ENCODE measurements around the gene RSL24D1. TPM values are rescaled to one million over a fixed set of nuclear protein-coding genes. Genes with fewer than 3 reads are reported as not detected.
A peak's percentile ranks its signal among the peaks of the same experiment; 100 is the strongest.

The RSL24D1 gene
- total RNA-seq, 2 experiments from 2014 or later: 152 to 188 TPM

DNA sequence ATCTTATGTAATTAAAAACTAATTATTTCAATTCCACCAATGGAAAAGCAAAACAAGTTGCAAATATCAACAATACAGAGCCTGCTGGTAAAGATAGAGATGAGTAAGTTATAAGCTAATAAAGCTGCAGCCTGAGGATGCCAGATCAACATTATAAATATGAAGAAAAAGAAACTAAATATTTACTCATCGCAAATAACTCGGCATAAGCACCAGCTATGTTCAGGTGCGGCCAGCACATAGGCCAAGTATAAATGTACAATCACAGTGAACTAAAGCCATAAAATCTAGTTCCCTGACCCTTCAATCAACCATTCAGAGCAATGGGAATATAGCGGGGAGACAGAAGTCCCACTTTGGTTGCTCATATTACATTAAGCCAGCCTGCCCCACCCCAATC is 7.7 kb upstream of the RSL24D1 start:
- Mint-ChIP-seq H3K36me3 (ENCODE audit: low read depth) (peaks cover 20% of the 10 kb centered on the region), H3K9me3 (ENCODE audit: low read depth) (no peaks in the 10 kb centered on the region), H3K27ac (no peak overlapping the region), H3K27me3 (no peaks in the 10 kb centered on the region), H3K4me1 (no peaks in the 10 kb centered on the region), H3K4me3 (no peak overlapping the region)
- intact Hi-C loops (cut with DNase I, micrococcal nuclease): no loop called here
- ChIA-PET CTCF (interaction anchor here (1.3 kb wide), 1 partner anchor 14 kb away, joined by 4 read pairs; no protein-coding TSS in a partner anchor), POLR2A (no interaction called here)
- DNase-seq (no peak), ATAC-seq (no peak)

DNA sequence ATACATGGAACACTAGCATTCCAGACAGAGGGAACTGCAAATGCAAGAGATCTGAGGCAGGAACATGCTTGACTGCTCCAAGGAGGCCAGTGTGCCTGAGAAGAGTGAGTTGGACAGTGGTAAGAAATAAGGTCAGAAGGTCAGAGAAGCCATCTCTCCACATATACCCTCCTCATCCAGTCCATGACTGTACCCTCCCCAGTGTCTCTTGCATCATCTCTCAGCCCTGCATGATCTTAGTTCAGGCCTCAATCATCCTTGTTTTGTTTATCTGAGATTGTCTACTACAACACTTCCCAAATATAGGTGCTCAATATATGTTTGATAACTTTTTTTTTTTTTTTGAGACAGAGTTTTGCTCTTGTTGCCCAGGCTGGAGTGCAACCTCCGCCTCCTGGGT is 5.5 kb upstream of the RSL24D1 start:
- intact Hi-C loops (cut with DNase I, micrococcal nuclease): no loop called here
- H3K9me3 Mint-ChIP-seq (ENCODE audit: low read depth): peaks cover 5% of the 10 kb centered on the region
- no peak for ATAC-seq
- ChIA-PET POLR2A (no interaction called here), CTCF (no interaction called here)
- DNase-seq: no peak
- H3K4me1 Mint-ChIP-seq: peaks cover 6% of the 10 kb centered on the region
- no peaks in the 10 kb centered on the region for H3K27me3 Mint-ChIP-seq
- H3K36me3 Mint-ChIP-seq (ENCODE audit: low read depth): peaks cover 26% of the 10 kb centered on the region
- H3K27ac Mint-ChIP-seq: no peak overlapping the region
- no peak overlapping the region for H3K4me3 Mint-ChIP-seq

DNA sequence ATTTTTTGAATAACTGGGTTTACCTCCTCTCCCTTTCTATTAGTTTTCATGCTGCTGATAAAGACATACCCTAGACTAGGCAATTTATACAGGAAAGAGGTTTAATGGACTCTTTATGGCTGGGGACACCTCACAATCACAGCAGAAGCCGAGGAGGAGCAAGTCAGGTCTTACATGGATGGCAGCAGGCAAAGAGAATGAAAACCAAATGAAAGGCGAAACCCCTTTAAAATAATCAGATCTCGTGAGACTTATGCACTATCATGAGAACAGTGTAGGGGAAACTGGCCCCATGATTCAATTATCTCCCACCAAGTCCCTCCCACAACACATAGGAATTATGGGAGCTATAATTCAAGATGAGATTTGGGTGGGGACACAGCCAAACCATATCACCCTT is 2.0 kb upstream of the RSL24D1 start:
- Mint-ChIP-seq H3K9me3 (ENCODE audit: low read depth) (peaks cover 5% of the 10 kb centered on the region), H3K36me3 (ENCODE audit: low read depth) (peaks cover 12% of the 10 kb centered on the region), H3K4me3 (no peak overlapping the region), H3K4me1 (peaks cover 6% of the 10 kb centered on the region), H3K27ac (peak overlapping the region; percentile 15), H3K27me3 (no peaks in the 10 kb centered on the region)
- DNase-seq: no peak
- CTCF ChIA-PET: interaction anchor here (1.5 to 2.7 kb wide), 2 partner anchors 18 to 121 kb away, joined by 6 to 11 read pairs; partner anchors contain the start of genes PIGB and PIGBOS1
- intact Hi-C loops (cut with DNase I, micrococcal nuclease): loop anchor here (5.0 kb wide), 3 partner anchors 209 to 1049 kb away; partner anchors contain the start of genes CCPG1 (in 1 of the 2) and PIERCE2 (in 1 of the 2)
- POLR2A ChIA-PET: no interaction called here
- no peak for ATAC-seq

DNA sequence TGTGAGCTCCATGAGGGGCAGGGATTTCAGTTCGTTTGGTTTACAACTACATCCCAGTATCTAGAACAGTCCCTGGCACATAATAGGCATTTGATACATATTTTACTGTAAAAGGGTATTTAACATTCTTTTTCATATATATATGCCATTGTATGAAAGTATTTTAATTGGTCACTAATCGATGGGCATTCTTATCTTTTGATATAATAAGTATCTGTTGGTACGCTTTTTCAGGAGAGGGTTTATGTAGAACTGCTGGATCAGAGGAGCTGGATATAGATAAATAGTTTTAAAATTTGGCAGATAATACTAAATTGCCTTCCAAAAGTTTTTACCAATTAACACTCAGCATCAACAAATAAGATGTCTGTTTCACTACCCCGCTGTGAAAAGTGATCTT is 978 bp upstream of the RSL24D1 start:
- Mint-ChIP-seq H3K9me3 (ENCODE audit: low read depth) (peaks cover 5% of the 10 kb centered on the region), H3K4me1 (peaks cover 13% of the 10 kb centered on the region), H3K27ac (no peak overlapping the region), H3K27me3 (no peaks in the 10 kb centered on the region), H3K4me3 (no peak overlapping the region), H3K36me3 (ENCODE audit: low read depth) (peaks cover 13% of the 10 kb centered on the region)
- no peak for DNase-seq
- no peak for ATAC-seq
- CTCF ChIA-PET: interaction anchor here (0.9 to 2.7 kb wide), 6 partner anchors 11 to 210 kb away, joined by 3 to 11 read pairs (median 4); partner anchors contain the start of genes CCPG1, PIERCE2, PIGB and PIGBOS1
- intact Hi-C loops (cut with DNase I, micrococcal nuclease): loop anchor here (1.0 to 5.0 kb wide), 9 partner anchors 20 to 1050 kb away; partner anchors contain the start of genes CCPG1 (in 2 of the 2), PIERCE2 (in 2 of the 2), PIGB (in 1 of the 2) and PIGBOS1 (in 1 of the 2)
- POLR2A ChIA-PET: no interaction called here

DNA sequence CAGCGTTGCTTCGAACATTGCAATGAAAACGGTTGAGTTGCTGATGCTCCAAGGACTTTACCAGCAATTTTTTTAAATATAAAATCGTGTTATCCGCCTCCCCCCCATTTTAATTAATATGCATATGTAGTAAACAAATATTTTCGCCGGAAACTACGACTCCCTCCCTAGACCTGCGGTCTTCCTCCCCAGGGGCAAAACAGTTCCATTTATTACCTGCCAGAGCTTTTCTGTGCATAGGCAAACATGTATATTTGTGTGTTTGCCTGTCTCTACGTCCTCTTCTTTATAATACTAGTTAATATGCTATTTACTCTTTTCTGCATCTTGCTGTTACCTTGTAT is 593 bp upstream of the RSL24D1 start:
- H3K9me3 Mint-ChIP-seq (ENCODE audit: low read depth): peaks cover 5% of the 10 kb centered on the region
- peaks cover 13% of the 10 kb centered on the region for H3K4me1 Mint-ChIP-seq
- CTCF ChIA-PET: interaction anchor here (0.8 to 2.7 kb wide), 11 partner anchors 11 to 363 kb away, joined by 3 to 11 read pairs (median 3); partner anchors contain the start of genes CCPG1, PIERCE2, PIGB and PIGBOS1
- H3K27ac Mint-ChIP-seq: no peak overlapping the region
- peaks cover 17% of the 10 kb centered on the region for H3K36me3 Mint-ChIP-seq (ENCODE audit: low read depth)
- no peaks in the 10 kb centered on the region for H3K27me3 Mint-ChIP-seq
- H3K4me3 Mint-ChIP-seq: no peak overlapping the region
- no peak for DNase-seq
- intact Hi-C loops (cut with DNase I, micrococcal nuclease): loop anchor here (1.0 to 5.0 kb wide), 9 partner anchors 20 to 1050 kb away; partner anchors contain the start of genes CCPG1 (in 2 of the 2), PIERCE2 (in 2 of the 2), PIGB (in 1 of the 2) and PIGBOS1 (in 1 of the 2)
- peak; percentile 4 for ATAC-seq
- POLR2A ChIA-PET: interaction anchor here (0.7 to 1.3 kb wide), 6 partner anchors 12 to 211 kb away, joined by 3 to 4 read pairs (median 3); partner anchors contain the start of genes PIERCE2, PIGB and PIGBOS1

DNA sequence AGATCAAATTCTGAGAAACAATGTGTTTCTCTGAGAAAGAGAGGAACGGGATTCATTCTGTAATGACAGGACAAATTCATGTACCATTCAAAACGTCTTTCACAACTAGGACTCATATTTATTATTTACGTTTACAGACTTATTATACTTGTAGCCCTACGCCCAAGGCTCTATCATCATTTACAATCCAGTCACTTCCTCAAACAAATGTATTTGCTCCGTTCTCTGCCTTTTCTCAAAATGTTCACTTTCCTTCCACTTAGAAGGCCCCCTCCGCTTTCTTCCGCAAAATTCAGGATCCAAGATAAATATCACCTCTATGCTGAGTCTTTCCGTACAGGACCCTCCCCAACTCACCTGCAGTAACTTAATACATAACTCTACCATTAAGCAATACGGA is 745 bp downstream of the RSL24D1 start:
- Mint-ChIP-seq H3K36me3 (ENCODE audit: low read depth) (peaks cover 24% of the 10 kb centered on the region), H3K9me3 (ENCODE audit: low read depth) (peaks cover 5% of the 10 kb centered on the region), H3K27ac (no peak overlapping the region), H3K27me3 (no peaks in the 10 kb centered on the region), H3K4me1 (peaks cover 22% of the 10 kb centered on the region), H3K4me3 (no peak overlapping the region)
- ATAC-seq (no peak), DNase-seq (no peak)
- intact Hi-C loops (cut with DNase I, micrococcal nuclease): loop anchor here (2.0 to 5.0 kb wide), 5 partner anchors 17 to 1051 kb away; partner anchors contain the start of genes CCPG1 (in 1 of the 2) and PIERCE2 (in 1 of the 2)
- ChIA-PET POLR2A (interaction anchor here (1.3 kb wide), 1 partner anchor 213 kb away, joined by 3 read pairs; the partner anchor contains the start of gene PIERCE2), CTCF (interaction anchor here (0.9 to 2.7 kb wide), 4 partner anchors 19 to 212 kb away, joined by 3 to 11 read pairs (median 9); partner anchors contain the start of genes CCPG1, PIERCE2, PIGB and PIGBOS1)

DNA sequence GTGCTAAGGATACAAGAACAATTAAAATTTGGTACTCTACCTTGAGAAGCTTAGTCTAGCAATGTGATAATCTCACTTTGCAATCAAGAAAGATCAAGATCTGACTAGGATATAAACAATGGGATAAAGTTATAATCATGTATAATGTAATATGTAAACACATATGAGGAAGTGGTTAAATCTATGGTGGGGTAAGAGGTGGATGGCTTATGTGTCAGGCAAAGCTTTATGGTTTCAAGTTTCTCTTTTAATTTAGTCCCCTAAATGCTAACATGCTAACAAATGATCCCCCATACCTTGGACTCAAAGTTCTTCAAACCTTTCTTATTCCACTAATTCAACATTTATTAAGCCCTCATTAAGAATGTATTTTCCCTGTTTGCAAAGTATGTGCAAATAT is 2.5 kb downstream of the RSL24D1 start:
- Mint-ChIP-seq H3K4me1 (peaks cover 29% of the 10 kb centered on the region), H3K36me3 (ENCODE audit: low read depth) (peaks cover 35% of the 10 kb centered on the region), H3K27me3 (no peaks in the 10 kb centered on the region), H3K9me3 (ENCODE audit: low read depth) (peaks cover 4% of the 10 kb centered on the region), H3K4me3 (no peak overlapping the region), H3K27ac (no peak overlapping the region)
- POLR2A ChIA-PET: no interaction called here
- intact Hi-C loops (cut with DNase I, micrococcal nuclease): loop anchor here in 1 of 2 experiments (2.0 kb wide), 1 partner anchor 15 kb away; no protein-coding TSS in a partner anchor
- CTCF ChIA-PET: interaction anchor here (0.6 to 1.0 kb wide), 3 partner anchors 82 to 214 kb away, joined by 3 to 4 read pairs (median 3); partner anchors contain the start of genes CCPG1 and PIERCE2
- ATAC-seq: no peak
- DNase-seq: no peak

DNA sequence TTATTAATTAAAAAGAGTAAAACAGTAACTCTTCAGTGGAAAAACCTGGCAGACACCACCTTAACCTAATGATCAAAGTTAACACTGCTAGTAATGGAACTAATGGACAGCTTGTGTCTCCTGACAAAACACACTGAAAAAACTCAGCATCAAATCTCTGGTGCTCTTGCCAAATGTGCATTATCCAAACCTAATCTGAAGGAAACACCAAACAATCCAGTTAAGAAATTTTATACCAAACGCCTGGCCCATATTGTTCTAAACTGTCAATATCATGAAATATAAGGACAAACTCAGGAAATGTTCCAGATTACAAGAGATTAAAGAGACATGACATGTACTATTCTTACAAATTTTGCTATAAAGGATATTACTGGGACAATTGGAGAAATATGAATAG is 10.4 kb downstream of the RSL24D1 start:
- ATAC-seq (no peak), DNase-seq (no peak)
- intact Hi-C loops (cut with DNase I, micrococcal nuclease): no loop called here
- no peak overlapping the region for H3K27ac Mint-ChIP-seq
- H3K36me3 Mint-ChIP-seq (ENCODE audit: low read depth): peaks cover 78% of the 10 kb centered on the region
- ChIA-PET POLR2A (no interaction called here), CTCF (interaction anchor here (0.6 to 1.3 kb wide), 2 partner anchors 10 to 12 kb away, joined by 3 read pairs; partner anchors contain the start of gene RSL24D1)
- H3K27me3 Mint-ChIP-seq: no peaks in the 10 kb centered on the region
- peaks cover 47% of the 10 kb centered on the region for H3K4me1 Mint-ChIP-seq
- H3K4me3 Mint-ChIP-seq: no peak overlapping the region
- H3K9me3 Mint-ChIP-seq (ENCODE audit: low read depth): no peaks in the 10 kb centered on the region

DNA sequence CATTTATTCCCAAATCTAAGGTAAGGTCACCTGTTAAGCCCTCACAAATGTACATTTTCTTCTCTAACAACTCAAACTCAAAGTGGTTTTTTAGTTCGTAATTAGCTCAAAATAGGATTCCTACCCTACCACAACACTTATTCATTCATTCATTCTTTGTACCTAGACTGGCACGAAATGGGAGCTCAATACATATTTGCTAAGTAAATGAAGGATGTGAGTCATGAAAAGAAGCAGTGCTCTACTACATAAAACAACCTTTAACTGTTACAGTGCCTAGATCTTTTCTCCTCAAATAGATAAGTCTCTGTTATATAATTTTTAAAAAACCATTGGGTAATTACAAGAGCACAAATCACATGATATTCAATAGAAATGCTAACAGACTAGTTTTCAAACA is 13.1 kb downstream of the RSL24D1 start:
- ChIA-PET CTCF (interaction anchor here (0.6 kb wide), 2 partner anchors 12 to 34 kb away, joined by 3 read pairs; no protein-coding TSS in a partner anchor), POLR2A (interaction anchor here (0.6 kb wide), 1 partner anchor 434 kb away, joined by 3 read pairs; no protein-coding TSS in a partner anchor)
- peak overlapping the region; percentile 63 for H3K27ac Mint-ChIP-seq
- DNase-seq (no peak), ATAC-seq (no peak)
- H3K4me1 Mint-ChIP-seq: peaks cover 35% of the 10 kb centered on the region
- intact Hi-C loops (cut with DNase I, micrococcal nuclease): no loop called here
- no peaks in the 10 kb centered on the region for H3K9me3 Mint-ChIP-seq (ENCODE audit: low read depth)
- H3K36me3 Mint-ChIP-seq (ENCODE audit: low read depth): peaks cover 72% of the 10 kb centered on the region
- no peak overlapping the region for H3K4me3 Mint-ChIP-seq
- no peaks in the 10 kb centered on the region for H3K27me3 Mint-ChIP-seq

DNA sequence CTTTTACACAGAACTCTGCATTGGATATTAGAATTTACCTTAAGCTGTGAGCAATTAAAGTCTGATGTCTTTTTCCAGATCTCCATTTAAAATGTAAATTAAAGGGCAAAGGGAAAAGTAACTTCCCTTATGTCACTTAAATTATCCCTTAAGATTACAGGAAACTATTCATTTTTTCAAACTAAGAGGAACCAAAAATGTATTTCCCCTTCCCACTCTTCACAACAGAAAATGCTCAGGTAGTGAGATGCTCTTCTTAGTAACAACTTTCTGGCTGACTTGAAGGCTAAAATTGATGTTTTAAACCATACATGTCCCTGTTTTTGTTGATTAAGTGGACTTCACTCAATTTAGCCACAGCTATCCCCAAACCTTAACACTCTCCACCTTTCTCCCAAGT is 17.6 kb downstream of the RSL24D1 start:
- peak overlapping the region; percentile 6 for H3K27ac Mint-ChIP-seq
- no peak overlapping the region for H3K4me3 Mint-ChIP-seq
- ChIA-PET CTCF (interaction anchor here (0.7 to 4.0 kb wide), 3 partner anchors 11 to 261 kb away, joined by 3 to 23 read pairs (median 6); no protein-coding TSS in a partner anchor), POLR2A (no interaction called here)
- no peaks in the 10 kb centered on the region for H3K27me3 Mint-ChIP-seq
- ATAC-seq (no peak), DNase-seq (no peak)
- no peaks in the 10 kb centered on the region for H3K9me3 Mint-ChIP-seq (ENCODE audit: low read depth)
- H3K36me3 Mint-ChIP-seq (ENCODE audit: low read depth): peaks cover 42% of the 10 kb centered on the region
- peaks cover 4% of the 10 kb centered on the region for H3K4me1 Mint-ChIP-seq
- intact Hi-C loops (cut with DNase I, micrococcal nuclease): loop anchor here in 1 of 2 experiments (2.0 kb wide), 1 partner anchor 16 kb away; no protein-coding TSS in a partner anchor

DNA sequence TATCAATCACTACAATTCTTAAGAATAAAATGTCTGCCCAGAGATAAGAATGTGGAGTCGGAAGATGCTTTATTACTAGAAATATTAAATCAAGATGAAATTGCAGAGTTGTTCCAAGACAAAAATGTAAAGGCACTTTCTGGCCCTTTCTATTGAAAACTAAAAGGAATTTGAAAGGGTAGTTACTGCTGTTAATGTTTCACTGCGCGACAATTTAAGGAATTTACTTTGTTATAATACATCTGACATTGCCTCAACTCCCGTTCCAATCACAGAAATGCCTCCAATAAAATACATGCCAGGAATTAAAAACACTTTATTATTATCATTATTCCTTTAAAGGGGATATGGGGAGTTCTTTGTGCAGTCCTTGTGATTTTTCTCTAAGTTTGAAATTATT is 26.4 kb downstream of the RSL24D1 start:
- ChIA-PET CTCF (interaction anchor here (2.0 to 4.5 kb wide), 2 partner anchors 8 to 269 kb away, joined by 5 to 23 read pairs; no protein-coding TSS in a partner anchor), POLR2A (no interaction called here)
- H3K27ac Mint-ChIP-seq: no peak overlapping the region
- intact Hi-C loops (cut with DNase I, micrococcal nuclease): no loop called here
- H3K9me3 Mint-ChIP-seq (ENCODE audit: low read depth): no peaks in the 10 kb centered on the region
- ATAC-seq (no peak), DNase-seq (no peak)
- no peaks in the 10 kb centered on the region for H3K4me1 Mint-ChIP-seq
- H3K36me3 Mint-ChIP-seq (ENCODE audit: low read depth): peaks cover 4% of the 10 kb centered on the region
- H3K4me3 Mint-ChIP-seq: no peak overlapping the region
- H3K27me3 Mint-ChIP-seq: no peaks in the 10 kb centered on the region
